Measurements from ENCODE around the gene MARK2.
A peak's percentile ranks its signal among the peaks of the same experiment; 100 is the strongest.

The MARK2 gene

DNA sequence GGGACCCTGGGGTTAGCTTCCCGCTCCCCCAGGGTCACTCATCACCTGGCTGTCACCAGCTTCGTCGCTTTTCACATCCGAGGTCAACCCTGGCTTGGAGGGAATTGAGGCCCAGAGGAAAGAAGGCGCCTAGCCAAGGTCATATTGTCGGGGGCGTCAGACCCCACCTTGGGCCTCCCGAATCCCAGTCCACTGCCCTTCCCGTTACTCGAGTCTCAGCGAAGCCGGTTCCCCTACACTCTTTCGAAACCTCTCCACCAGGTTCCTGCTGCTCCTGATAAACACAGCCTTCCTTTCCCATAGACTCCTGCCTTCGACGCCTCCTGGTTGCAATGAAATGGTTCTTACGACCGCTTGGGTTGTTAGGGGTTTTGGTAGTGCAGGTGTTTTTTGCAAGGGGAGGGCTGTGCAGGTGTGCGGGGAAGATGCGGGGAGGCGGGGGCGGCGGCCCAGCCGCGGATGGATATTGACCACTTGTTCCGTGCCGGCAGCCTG lies 100.5 kb downstream of the MARK2 start:
- H3K27me3 ChIP-seq (ENCODE audit: insufficient read depth, low read depth, severe bottlenecking): no peaks in the 10 kb centered on the region
- H3K4me3 ChIP-seq (ENCODE audit: low read depth, low read length): peak overlapping the region; percentile 51
- no peak for DNase-seq
- peak overlapping the region; percentile 95 for H3K27ac ChIP-seq
- TF ChIP-seq, protein P1, sequence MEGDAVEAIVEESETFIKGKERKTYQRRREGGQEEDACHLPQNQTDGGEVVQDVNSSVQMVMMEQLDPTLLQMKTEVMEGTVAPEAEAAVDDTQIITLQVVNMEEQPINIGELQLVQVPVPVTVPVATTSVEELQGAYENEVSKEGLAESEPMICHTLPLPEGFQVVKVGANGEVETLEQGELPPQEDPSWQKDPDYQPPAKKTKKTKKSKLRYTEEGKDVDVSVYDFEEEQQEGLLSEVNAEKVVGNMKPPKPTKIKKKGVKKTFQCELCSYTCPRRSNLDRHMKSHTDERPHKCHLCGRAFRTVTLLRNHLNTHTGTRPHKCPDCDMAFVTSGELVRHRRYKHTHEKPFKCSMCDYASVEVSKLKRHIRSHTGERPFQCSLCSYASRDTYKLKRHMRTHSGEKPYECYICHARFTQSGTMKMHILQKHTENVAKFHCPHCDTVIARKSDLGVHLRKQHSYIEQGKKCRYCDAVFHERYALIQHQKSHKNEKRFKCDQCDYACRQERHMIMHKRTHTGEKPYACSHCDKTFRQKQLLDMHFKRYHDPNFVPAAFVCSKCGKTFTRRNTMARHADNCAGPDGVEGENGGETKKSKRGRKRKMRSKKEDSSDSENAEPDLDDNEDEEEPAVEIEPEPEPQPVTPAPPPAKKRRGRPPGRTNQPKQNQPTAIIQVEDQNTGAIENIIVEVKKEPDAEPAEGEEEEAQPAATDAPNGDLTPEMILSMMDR (IDR thresholded peaks at IDR 0.05; ENCODE audit: low read depth, low read length): no peak
- no peaks in the 10 kb centered on the region for H3K9me3 ChIP-seq (ENCODE audit: severe bottlenecking)
- peaks cover 19% of the 10 kb centered on the region for H3K36me3 ChIP-seq

- Histone ChIP-seq H3K9me3 (ENCODE audit: severe bottlenecking) (no peaks in the 10 kb centered on the region), H3K27ac (no peak overlapping the region), H3K36me3 (peaks cover 21% of the 10 kb centered on the region), H3K27me3 (ENCODE audit: insufficient read depth, low read depth, severe bottlenecking) (no peaks in the 10 kb centered on the region), H3K4me3 (ENCODE audit: low read depth, low read length) (no peak overlapping the region)
- DNase-seq: no peak
- TF ChIP-seq, protein P1 (IDR thresholded peaks at IDR 0.05; ENCODE audit: low read depth, low read length): no peak
Measured at GRCh38 chr11:63940786-63941185, 101.9 kb downstream of the MARK2 start.

DNA sequence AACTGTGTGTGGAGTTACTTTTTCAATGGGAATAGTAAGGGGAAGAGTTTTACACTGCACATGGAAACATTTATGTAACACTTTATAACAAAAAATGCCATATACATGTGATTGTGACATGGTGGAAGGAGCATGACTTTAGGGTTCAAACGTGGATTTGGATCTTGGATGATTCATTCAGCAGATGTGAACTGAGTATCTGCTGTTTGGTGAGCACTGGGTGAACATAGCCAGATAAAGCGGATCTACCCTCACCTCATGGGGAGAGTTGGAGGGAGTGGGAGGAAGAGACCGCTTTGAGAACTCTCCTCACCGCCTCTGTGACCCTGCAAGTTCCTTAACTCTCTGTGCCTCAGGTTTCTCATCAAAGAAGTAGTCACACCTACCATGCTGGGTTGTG lies 103.0 kb downstream of the MARK2 start:
- Histone ChIP-seq H3K9me3 (ENCODE audit: severe bottlenecking) (no peaks in the 10 kb centered on the region), H3K4me3 (ENCODE audit: low read depth, low read length) (no peak overlapping the region), H3K36me3 (peaks cover 32% of the 10 kb centered on the region), H3K27me3 (ENCODE audit: insufficient read depth, low read depth, severe bottlenecking) (no peaks in the 10 kb centered on the region), H3K27ac (no peak overlapping the region)
- TF ChIP-seq, protein P1 (IDR thresholded peaks at IDR 0.05; ENCODE audit: low read depth, low read length): no peak
- DNase-seq: no peak

DNA sequence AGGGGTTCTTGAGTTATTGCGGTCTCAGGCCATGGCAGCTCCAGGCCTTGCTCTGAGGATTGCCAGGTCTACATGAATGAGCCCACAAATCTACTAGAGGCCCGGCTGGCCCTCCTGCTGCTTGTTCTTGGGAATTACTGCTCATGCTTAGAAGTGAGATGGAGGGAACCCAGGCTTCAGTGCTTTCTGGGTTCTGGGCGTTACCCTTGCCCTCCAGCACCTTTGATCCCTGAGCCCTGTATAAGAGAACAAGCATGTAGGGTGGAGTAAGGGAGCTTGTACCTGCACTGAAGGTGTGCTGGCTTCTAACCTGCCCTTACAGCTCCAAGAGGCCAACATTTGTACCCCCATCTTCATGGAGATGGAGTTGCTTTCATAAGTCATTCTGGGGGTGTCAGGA lies 103.9 kb downstream of the MARK2 start:
- Histone ChIP-seq H3K4me3 (ENCODE audit: low read depth, low read length) (no peak overlapping the region), H3K27ac (no peak overlapping the region), H3K9me3 (ENCODE audit: severe bottlenecking) (no peaks in the 10 kb centered on the region), H3K36me3 (peaks cover 40% of the 10 kb centered on the region), H3K27me3 (ENCODE audit: insufficient read depth, low read depth, severe bottlenecking) (no peaks in the 10 kb centered on the region)
- DNase-seq: no peak
- TF ChIP-seq, protein P1 (IDR thresholded peaks at IDR 0.05; ENCODE audit: low read depth, low read length): no peak

- TF ChIP-seq, protein P1 (IDR thresholded peaks at IDR 0.05; ENCODE audit: low read depth, low read length): no peak
- Histone ChIP-seq H3K4me3 (ENCODE audit: low read depth, low read length) (no peak overlapping the region), H3K9me3 (ENCODE audit: severe bottlenecking) (no peaks in the 10 kb centered on the region), H3K27ac (peak overlapping the region; percentile 11; the same call in 1 of the 2 replicates), H3K27me3 (ENCODE audit: insufficient read depth, low read depth, severe bottlenecking) (no peaks in the 10 kb centered on the region), H3K36me3 (peaks cover 58% of the 10 kb centered on the region)
- DNase-seq: no peak
Measured at GRCh38 chr11:63944987-63945386, 106.1 kb downstream of the MARK2 start.
